ENCODE data around the gene SRRM1. TPM values are rescaled to one million over a fixed set of nuclear protein-coding genes. Genes with fewer than 3 reads are reported as not detected.
A peak's percentile ranks its signal among the peaks of the same experiment; 100 is the strongest.

SRRM1 gene
- total and polyA plus RNA-seq, 9 of the 15 experiments (the other 6 are each of a cell fraction or from before 2014, with no cell fraction given), result 54.5 to 268 (median 115) TPM

DNA sequence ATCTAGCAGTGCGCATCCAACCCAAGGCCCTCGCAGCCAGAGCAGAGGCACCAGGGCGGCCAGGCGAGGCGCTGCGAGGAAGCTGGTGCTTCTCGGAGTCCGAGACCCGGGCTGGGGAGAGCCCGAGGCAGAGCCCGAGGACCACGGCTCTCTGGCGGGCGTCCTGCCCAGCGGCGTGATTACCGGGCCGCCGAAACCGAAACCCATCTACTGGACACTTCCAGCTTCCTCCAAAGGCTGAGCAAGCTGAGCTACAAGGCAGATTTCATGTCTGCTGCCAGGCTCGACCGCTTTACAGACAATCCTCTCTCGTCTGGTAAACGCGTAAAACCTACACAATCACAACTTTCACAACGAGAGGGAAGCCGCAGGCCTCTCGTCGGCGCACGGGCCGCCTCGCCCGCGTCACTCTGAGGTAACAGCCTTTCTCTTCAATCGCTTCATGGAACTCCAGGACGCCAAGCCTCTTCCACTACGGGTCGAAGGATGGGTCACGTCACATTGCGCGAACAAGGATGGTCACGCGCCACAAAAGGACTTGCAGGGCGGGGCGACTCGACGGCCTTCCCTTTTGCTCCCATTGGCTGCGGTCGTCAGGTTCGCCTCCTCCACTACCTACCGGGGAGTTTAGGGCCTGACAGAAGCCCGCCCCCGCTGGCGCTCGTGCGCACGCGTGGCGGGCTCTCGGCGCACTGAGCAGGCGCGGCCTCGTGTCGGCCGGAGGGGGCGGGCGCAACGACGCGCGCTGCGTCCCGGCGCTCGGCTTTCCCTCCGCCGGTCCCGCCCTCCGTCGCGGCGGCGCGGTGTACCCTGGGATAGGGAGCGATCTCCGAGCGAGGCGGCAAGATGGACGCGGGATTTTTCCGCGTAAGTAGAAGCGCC is at the start of gene SRRM1 (continued):
- TF ChIP-seq NFIX (CRISPR knock-in tag; IDR thresholded peaks at IDR 0.05; ENCODE audit: low read depth), result no peak
- TF ChIP-seq, protein P1, sequence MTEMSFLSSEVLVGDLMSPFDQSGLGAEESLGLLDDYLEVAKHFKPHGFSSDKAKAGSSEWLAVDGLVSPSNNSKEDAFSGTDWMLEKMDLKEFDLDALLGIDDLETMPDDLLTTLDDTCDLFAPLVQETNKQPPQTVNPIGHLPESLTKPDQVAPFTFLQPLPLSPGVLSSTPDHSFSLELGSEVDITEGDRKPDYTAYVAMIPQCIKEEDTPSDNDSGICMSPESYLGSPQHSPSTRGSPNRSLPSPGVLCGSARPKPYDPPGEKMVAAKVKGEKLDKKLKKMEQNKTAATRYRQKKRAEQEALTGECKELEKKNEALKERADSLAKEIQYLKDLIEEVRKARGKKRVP (CRISPR knock-in tag; IDR thresholded peaks at IDR 0.05), result peak; percentile 4; the same call in 1 of the 2 replicates
- no peak for TF ChIP-seq ZNF444 (CRISPR knock-in tag; IDR thresholded peaks at IDR 0.05)
- no peak for TF ChIP-seq CHCHD3 (CRISPR knock-in tag; IDR thresholded peaks at IDR 0.05)
- TF ChIP-seq ZNF589 (CRISPR knock-in tag; IDR thresholded peaks at IDR 0.05; ENCODE audit: low read depth), result no peak
- TF ChIP-seq POLR2A (conservative IDR thresholded peaks at IDR 0.05), result peak; percentile 98
- no peak for TF ChIP-seq CREBBP (IDR thresholded peaks at IDR 0.05; ENCODE audit: low read depth, low read length)
- peak; percentile 91 for TF ChIP-seq NEUROD1 (IDR thresholded peaks at IDR 0.05; ENCODE audit: borderline replicate concordance, low read depth, low read length, partially characterized antibody)
- no peak for TF ChIP-seq ZNF134 (CRISPR knock-in tag; conservative IDR thresholded peaks at IDR 0.05)
- TF ChIP-seq, protein P2, sequence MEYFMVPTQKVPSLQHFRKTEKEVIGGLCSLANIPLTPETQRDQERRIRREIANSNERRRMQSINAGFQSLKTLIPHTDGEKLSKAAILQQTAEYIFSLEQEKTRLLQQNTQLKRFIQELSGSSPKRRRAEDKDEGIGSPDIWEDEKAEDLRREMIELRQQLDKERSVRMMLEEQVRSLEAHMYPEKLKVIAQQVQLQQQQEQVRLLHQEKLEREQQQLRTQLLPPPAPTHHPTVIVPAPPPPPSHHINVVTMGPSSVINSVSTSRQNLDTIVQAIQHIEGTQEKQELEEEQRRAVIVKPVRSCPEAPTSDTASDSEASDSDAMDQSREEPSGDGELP (CRISPR knock-in tag; IDR thresholded peaks at IDR 0.05; ENCODE audit: borderline replicate concordance), result peak; percentile 78; the same call in 1 of the 2 replicates
- TF ChIP-seq ELF4 (CRISPR knock-in tag; IDR thresholded peaks at IDR 0.05), result peak; percentile 41; the same call in 1 of the 2 replicates
- TF ChIP-seq, protein P3, sequence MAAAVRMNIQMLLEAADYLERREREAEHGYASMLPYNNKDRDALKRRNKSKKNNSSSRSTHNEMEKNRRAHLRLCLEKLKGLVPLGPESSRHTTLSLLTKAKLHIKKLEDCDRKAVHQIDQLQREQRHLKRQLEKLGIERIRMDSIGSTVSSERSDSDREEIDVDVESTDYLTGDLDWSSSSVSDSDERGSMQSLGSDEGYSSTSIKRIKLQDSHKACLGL (CRISPR knock-in tag; IDR thresholded peaks at IDR 0.05; ENCODE audit: borderline replicate concordance, poor library complexity, severe bottlenecking), result no peak
- no peak for TF ChIP-seq ZBED1 (IDR thresholded peaks at IDR 0.05)
- TF ChIP-seq POLR2AphosphoS2 (IDR thresholded peaks at IDR 0.05; ENCODE audit: low read length), result no peak; the same call in 1 of the 2 replicates
- no peak for TF ChIP-seq HDAC6 (IDR thresholded peaks at IDR 0.05; ENCODE audit: low read depth, low read length)
- TF ChIP-seq NCOA2 (IDR thresholded peaks at IDR 0.05; ENCODE audit: partially characterized antibody in 2 of 2), result no peak
- no peak; the same call in 1 of the 2 replicates for TF ChIP-seq NFIC (IDR thresholded peaks at IDR 0.05)
- TF ChIP-seq BMI1 (IDR thresholded peaks at IDR 0.05; ENCODE audit: low read length), result no peak
- TF ChIP-seq ZBTB17 (CRISPR knock-in tag; IDR thresholded peaks at IDR 0.05), result peak; percentile 95
- no peak for TF ChIP-seq KHSRP (IDR thresholded peaks at IDR 0.05)
- TF ChIP-seq, protein P4, sequence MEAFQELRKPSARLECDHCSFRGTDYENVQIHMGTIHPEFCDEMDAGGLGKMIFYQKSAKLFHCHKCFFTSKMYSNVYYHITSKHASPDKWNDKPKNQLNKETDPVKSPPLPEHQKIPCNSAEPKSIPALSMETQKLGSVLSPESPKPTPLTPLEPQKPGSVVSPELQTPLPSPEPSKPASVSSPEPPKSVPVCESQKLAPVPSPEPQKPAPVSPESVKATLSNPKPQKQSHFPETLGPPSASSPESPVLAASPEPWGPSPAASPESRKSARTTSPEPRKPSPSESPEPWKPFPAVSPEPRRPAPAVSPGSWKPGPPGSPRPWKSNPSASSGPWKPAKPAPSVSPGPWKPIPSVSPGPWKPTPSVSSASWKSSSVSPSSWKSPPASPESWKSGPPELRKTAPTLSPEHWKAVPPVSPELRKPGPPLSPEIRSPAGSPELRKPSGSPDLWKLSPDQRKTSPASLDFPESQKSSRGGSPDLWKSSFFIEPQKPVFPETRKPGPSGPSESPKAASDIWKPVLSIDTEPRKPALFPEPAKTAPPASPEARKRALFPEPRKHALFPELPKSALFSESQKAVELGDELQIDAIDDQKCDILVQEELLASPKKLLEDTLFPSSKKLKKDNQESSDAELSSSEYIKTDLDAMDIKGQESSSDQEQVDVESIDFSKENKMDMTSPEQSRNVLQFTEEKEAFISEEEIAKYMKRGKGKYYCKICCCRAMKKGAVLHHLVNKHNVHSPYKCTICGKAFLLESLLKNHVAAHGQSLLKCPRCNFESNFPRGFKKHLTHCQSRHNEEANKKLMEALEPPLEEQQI (IDR thresholded peaks at IDR 0.05), result no peak
- no peak for TF ChIP-seq PRMT5 (CRISPR knock-in tag; IDR thresholded peaks at IDR 0.05)
- TF ChIP-seq RAD51 (IDR thresholded peaks at IDR 0.05; ENCODE audit: borderline replicate concordance, low read depth), result peak; percentile 88
- no peak for TF ChIP-seq MAFK (IDR thresholded peaks at IDR 0.05; ENCODE audit: low read length)
- no peak for TF ChIP-seq ZFP30 (CRISPR knock-in tag; IDR thresholded peaks at IDR 0.05; ENCODE audit: borderline replicate concordance)
- no peak for TF ChIP-seq ZNF124 (CRISPR knock-in tag; IDR thresholded peaks at IDR 0.05)
- peak; percentile 12; the same call in 1 of the 2 replicates for TF ChIP-seq NFE2 (IDR thresholded peaks at IDR 0.05; ENCODE audit: low read depth)
